ENCODE results near the gene CHST9.
"Not testable (repeated sequence)": the region's sequence is repeated elsewhere in the genome, so short reads cannot be mapped to it uniquely, and the experiment has no call there.

CHST9 gene

DNA sequence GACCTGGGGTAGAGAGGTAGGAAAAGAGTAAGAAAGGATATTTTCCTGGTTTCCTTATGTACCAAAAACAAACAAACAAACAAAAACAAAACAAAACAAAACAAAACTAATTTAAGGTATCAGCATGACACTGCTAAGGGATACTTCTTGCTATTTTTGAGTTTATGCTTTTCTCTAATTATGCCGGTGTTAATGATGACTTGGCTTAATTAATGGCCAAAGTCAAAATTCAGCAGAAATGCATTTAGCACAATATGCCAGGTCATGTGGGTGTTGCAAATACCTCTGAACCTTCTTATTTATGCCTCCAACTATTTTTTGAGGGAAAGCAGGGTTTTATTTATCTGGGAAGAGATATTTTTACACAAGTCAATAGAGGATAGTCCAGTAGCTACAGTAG lies 3.2 kb upstream of the CHST9 start:
- no peak overlapping the region for H3K4me3 Mint-ChIP-seq
- no peak overlapping the region for H3K27ac Mint-ChIP-seq
- no peaks in the 10 kb centered on the region for H3K4me1 Mint-ChIP-seq (ENCODE audit: low read depth)
- H3K27me3 Mint-ChIP-seq: peaks cover 15% of the 10 kb centered on the region
- no peaks in the 10 kb centered on the region for H3K36me3 Mint-ChIP-seq
- peaks cover 3% of the 10 kb centered on the region for H3K9me3 Mint-ChIP-seq (ENCODE audit: low read depth)

DNA sequence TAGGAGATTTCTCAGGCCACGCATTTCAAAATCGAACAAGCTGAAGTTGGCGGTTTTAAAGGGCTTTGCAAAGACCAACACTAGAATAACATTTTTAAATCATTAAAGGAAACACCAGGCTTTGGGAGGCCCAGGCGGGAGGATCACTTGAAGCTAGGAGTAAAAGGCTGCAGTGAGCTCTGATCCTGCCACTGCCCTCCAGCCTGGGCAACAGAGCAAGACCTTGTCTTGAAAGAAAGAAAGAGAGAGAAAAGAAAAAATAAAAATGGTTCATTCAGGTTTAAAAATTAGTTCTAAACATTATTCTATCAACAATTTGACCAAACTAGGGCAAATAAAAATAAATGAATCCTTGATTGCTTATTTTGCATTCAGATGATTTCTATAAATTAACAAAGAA lies 789 bp upstream of the CHST9 start:
- H3K27ac Mint-ChIP-seq: no peak overlapping the region
- H3K4me3 Mint-ChIP-seq: no peak overlapping the region
- no peaks in the 10 kb centered on the region for H3K9me3 Mint-ChIP-seq (ENCODE audit: low read depth)
- H3K27me3 Mint-ChIP-seq: peaks cover 19% of the 10 kb centered on the region
- H3K4me1 Mint-ChIP-seq (ENCODE audit: low read depth): no peaks in the 10 kb centered on the region
- H3K36me3 Mint-ChIP-seq: no peaks in the 10 kb centered on the region

DNA sequence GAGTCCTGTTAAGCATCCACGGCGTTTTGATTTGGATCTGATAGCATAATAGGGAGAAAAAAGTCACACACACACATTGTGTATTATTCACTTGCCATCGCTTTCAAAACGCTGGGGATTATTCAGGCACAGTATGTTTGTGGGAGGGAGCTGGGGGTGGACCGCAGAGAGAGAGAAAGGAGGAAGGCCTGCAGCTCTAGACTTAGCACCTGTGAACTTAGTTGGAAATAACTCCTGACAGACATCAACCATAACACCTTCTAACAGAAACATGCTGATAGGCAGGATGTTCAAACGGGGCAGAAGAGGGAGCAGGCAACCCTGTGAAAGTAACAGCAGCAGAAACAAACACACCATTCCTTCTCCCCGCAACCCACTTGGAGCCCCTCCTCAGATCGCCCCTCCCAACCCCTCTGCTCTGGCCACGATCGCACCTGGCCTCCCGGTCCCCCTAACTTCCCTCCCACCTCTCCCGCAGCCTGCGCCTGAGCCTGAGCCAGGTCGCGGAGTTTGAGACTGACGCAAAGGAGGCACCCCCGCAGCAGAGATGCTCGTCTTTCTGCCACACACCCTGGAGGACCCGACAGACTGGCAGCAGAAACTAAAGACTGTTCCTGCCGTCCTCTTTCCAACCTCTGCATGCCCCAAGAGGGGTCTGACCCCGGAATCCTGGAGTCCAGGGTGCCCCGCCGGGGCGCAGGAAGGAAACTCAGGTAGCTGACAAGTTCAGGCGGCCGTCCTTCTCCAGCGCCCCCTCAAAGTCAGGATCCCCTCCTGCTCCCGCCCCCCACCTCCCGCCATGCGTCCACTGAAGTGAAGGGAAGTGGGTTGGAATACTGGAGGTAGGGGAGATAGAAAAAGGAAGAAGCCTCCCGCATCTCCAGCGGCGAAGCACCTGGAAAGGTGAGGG lies 738 bp downstream of the CHST9 start:
- no peaks in the 10 kb centered on the region for H3K4me1 Mint-ChIP-seq (ENCODE audit: low read depth)
- H3K4me3 Mint-ChIP-seq: no peak overlapping the region
- no peaks in the 10 kb centered on the region for H3K9me3 Mint-ChIP-seq (ENCODE audit: low read depth)
- H3K27me3 Mint-ChIP-seq: peaks cover 19% of the 10 kb centered on the region
- H3K27ac Mint-ChIP-seq: no peak overlapping the region
- H3K36me3 Mint-ChIP-seq: no peaks in the 10 kb centered on the region

DNA sequence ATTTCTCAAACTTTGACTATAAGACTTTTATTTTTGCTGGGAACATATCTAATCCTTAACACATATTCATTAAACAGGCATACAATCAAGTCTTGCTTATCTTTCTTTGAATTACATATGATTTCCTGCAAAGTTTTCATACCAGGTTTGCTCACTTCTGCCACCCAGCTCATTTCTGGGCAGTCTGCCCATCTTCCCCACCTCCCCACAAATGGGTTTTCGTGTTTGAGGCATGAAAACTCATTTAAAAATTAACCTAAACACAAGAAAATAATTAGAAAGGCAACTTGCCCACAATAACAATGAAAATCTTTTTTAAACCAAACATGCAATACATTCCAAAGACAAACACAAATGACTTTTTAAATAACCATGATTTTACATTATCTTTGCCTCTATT lies 3.4 kb downstream of the CHST9 start:
- Mint-ChIP-seq H3K9me3 (ENCODE audit: low read depth) (no peaks in the 10 kb centered on the region), H3K36me3 (no peaks in the 10 kb centered on the region), H3K27me3 (peaks cover 19% of the 10 kb centered on the region), H3K27ac (no peak overlapping the region), H3K4me3 (no peak overlapping the region), H3K4me1 (ENCODE audit: low read depth) (no peaks in the 10 kb centered on the region)

DNA sequence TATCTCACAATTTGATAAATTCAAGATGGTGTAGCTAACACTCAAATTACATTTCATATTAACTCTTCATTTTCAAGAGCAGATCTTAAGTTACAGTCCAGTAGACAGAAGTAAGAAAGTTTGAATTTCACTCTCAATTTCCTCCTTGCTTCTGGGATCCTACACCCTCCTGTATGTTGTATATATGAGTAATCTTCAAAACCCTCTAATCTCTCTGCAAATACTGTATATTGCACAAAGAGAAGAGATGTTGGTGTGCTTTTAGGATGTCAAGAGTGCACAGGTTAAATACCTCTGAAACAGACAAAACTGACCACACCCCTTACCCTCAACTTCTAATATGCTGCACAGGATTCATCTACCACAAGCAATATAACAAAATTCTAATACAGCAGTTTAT lies 6.7 kb downstream of the CHST9 start:
- Mint-ChIP-seq H3K27me3 (peaks cover 5% of the 10 kb centered on the region), H3K4me1 (ENCODE audit: low read depth) (no peaks in the 10 kb centered on the region), H3K4me3 (no peak overlapping the region), H3K27ac (no peak overlapping the region), H3K9me3 (ENCODE audit: low read depth) (no peaks in the 10 kb centered on the region), H3K36me3 (no peaks in the 10 kb centered on the region)

DNA sequence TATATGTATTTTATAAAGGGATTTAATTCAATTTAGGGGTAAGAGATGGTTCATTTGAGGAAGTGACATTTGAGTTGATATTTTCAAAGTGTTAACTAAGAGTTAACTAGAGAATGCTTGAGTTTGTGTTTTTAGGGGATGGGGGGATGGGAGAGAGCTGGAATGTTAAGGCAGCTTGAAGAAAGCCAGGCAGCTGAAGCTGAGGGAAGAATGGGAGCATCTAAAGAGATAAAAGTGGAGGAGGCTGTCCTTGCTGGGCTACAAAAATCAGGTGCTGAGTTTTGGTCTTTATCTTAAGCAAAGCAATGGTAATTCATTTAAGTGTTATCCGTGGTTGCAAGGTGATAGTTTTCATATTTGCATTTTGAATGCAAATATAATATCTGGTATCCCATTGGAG lies 9.2 kb downstream of the CHST9 start:
- Mint-ChIP-seq H3K4me1 (ENCODE audit: low read depth) (no peaks in the 10 kb centered on the region), H3K27ac (no peak overlapping the region), H3K9me3 (ENCODE audit: low read depth) (no peaks in the 10 kb centered on the region), H3K36me3 (no peaks in the 10 kb centered on the region), H3K27me3 (no peaks in the 10 kb centered on the region), H3K4me3 (no peak overlapping the region)

DNA sequence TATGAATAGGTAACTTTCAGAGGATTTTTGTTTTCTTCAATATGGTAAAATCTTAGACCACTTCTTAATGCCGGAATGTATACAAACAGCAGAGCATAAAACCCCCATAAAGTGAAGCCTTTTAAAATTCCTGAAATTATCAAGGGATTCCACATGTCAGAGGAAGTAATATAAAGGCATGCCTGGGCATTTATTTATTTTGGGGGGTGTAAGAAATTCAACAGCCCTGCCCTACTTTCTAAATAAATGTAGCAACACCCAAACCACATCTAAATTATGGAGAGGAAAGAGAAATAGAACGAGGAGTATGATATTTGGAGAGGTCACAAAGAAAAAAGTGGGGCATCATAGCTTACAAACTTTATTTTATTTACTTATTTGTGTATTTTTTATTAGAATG lies 9.9 kb downstream of the CHST9 start:
- Mint-ChIP-seq H3K27ac (no peak overlapping the region), H3K4me1 (ENCODE audit: low read depth) (no peaks in the 10 kb centered on the region), H3K4me3 (no peak overlapping the region), H3K27me3 (no peaks in the 10 kb centered on the region), H3K36me3 (no peaks in the 10 kb centered on the region), H3K9me3 (ENCODE audit: low read depth) (peaks cover under 1% of the 10 kb centered on the region)

DNA sequence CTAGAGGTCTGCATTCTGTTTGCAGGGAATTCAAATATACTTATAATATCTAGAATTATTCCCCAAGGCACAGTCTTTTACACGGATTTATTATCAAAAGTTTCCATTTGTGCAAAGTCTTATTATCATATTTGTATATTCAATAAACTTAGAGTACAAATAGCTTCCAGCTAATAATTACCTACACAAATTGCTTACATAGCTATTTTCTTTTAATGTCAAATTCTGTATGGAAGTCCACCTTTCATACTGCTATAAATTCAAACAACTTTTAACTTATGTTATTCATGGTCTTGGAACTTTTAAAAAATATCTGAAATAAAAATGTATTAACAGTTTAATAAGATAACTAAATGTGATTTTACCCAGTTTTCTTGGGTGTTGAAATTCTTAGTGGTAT lies 13.1 kb downstream of the CHST9 start:
- no peak overlapping the region for H3K27ac Mint-ChIP-seq

DNA sequence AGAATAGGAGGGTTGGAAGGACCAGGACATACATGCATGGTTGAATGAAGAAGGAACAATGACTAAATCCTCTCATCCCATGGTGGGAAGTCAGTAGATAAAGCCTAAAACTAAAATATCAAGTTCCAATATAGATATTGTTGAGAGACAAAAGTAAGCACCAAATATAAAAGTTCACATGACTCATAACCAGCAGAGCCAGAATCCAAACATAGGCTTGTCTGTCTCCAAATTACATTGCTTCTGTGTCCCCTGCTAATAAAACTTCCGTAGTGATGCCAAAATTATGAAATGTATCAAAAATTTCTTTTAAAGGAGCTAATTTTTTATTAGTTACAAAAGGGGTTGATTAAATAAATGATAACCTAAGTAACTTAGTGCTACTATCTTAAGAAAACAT lies 19.7 kb downstream of the CHST9 start:
- H3K4me1 Mint-ChIP-seq (ENCODE audit: low read depth): no peaks in the 10 kb centered on the region
- no peaks in the 10 kb centered on the region for H3K27me3 Mint-ChIP-seq
- peaks cover 6% of the 10 kb centered on the region for H3K9me3 Mint-ChIP-seq (ENCODE audit: low read depth)
- no peak overlapping the region for H3K4me3 Mint-ChIP-seq
- H3K27ac Mint-ChIP-seq: no peak overlapping the region
- no peaks in the 10 kb centered on the region for H3K36me3 Mint-ChIP-seq

More for the DNA sequence above, 13.1 kb downstream of the CHST9 start:
- Mint-ChIP-seq H3K9me3 (ENCODE audit: low read depth) (peaks cover 6% of the 10 kb centered on the region), H3K27me3 (no peaks in the 10 kb centered on the region), H3K36me3 (no peaks in the 10 kb centered on the region), H3K4me3 (no peak overlapping the region), H3K4me1 (ENCODE audit: low read depth) (no peaks in the 10 kb centered on the region)

DNA sequence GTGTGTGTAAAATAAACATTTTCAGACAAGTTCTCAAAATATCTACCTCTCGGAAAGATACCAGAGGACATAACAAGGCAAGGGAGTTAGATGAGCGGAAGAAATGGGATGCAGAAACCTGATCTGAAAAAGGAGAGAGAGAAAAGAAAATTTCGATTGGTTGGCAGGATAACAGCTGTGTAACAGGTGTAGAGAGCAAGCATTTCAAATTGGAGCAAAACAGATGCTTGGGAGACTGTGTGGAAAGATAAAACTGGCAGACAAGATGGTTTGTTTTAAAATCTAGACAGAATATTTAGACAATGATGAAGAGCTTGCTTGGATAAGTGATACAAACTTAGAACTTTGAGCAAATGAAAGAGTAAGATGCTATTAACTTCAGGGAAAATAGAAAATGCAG lies 20.2 kb downstream of the CHST9 start:
- Mint-ChIP-seq H3K36me3 (no peaks in the 10 kb centered on the region), H3K4me1 (ENCODE audit: low read depth) (no peaks in the 10 kb centered on the region), H3K27ac (no peak overlapping the region), H3K4me3 (no peak overlapping the region), H3K27me3 (no peaks in the 10 kb centered on the region), H3K9me3 (ENCODE audit: low read depth) (peaks cover 4% of the 10 kb centered on the region)

DNA sequence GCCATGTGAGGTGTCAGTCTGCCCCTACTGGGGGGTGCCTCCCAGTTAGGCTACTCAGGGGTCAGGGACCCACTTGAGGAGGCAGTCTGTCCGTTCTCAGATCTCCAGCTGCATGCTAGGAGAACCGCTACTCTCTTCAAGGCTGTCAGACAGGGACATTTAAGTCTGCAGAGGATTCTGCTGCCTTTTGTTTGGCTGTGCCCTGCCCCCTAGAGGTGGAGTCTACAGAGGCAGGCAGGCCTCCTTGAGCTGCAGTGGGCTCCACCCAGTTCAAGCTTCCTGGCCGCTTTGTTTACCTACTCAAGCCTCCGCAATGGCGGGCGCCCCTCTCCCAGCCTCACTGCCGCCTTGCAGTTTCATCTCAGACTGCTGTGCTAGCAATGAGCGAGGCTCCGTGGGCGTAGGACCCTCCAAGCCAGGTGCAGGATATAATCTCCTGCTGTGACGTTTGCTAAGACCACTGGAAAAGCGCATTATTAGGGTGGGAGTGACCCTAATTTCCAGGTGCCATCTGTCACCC lies 21.9 kb downstream of the CHST9 start:
- not testable (repeated sequence) for H3K4me1 Mint-ChIP-seq (ENCODE audit: low read depth); H3K9me3 Mint-ChIP-seq (ENCODE audit: low read depth); H3K36me3 Mint-ChIP-seq

DNA sequence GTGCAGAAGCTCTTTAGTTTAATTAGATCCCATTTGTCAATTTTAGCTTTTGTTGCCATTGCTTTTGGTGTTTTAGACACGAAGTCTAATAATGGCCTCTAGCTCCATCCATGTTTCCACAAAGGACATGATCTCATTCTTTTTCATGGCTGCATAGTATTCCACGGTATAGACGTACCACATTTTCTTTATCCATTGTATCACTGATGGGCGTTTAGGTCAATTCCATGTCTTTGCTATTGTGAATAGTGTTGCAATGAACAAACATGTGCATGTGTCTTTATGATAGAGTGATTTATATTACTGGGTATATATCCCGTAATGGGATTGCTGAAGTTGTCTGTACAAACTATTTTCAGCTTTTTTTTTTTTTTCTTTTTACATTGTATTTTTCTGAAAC lies 35.9 kb downstream of the CHST9 start:
- not testable (repeated sequence) for H3K36me3 Mint-ChIP-seq; H3K27ac Mint-ChIP-seq; H3K4me3 Mint-ChIP-seq; H3K4me1 Mint-ChIP-seq (ENCODE audit: low read depth); H3K27me3 Mint-ChIP-seq
- peaks cover 14% of the 10 kb centered on the region for H3K9me3 Mint-ChIP-seq (ENCODE audit: low read depth)

More for the DNA sequence above, 21.9 kb downstream of the CHST9 start:
- H3K27ac Mint-ChIP-seq, H3K27me3 Mint-ChIP-seq, H3K4me3 Mint-ChIP-seq: not testable (repeated sequence)

DNA sequence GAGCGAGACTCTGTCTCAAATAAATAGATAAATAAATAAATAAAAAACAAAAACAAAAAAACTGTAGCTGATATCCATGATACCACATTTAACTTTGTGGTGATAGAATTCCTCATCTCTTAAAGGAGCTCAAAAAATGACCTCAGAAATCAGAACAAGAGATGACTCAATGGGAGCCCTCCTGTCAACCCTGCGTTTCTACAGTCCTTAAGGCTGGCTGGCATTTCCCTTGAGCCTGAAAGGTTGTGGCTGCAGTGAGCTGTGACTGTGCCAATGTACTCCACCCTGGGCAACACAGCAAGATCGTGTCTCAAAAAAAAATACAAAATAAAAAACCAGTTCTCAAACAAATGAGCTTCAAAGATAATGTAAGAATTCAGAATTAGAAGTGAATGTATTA lies 40.4 kb downstream of the CHST9 start:
- Mint-ChIP-seq H3K27me3 (no peaks in the 10 kb centered on the region), H3K27ac (no peak overlapping the region), H3K4me1 (ENCODE audit: low read depth) (no peaks in the 10 kb centered on the region), H3K9me3 (ENCODE audit: low read depth) (peaks cover 9% of the 10 kb centered on the region), H3K4me3 (no peak overlapping the region), H3K36me3 (peaks cover 2% of the 10 kb centered on the region)

DNA sequence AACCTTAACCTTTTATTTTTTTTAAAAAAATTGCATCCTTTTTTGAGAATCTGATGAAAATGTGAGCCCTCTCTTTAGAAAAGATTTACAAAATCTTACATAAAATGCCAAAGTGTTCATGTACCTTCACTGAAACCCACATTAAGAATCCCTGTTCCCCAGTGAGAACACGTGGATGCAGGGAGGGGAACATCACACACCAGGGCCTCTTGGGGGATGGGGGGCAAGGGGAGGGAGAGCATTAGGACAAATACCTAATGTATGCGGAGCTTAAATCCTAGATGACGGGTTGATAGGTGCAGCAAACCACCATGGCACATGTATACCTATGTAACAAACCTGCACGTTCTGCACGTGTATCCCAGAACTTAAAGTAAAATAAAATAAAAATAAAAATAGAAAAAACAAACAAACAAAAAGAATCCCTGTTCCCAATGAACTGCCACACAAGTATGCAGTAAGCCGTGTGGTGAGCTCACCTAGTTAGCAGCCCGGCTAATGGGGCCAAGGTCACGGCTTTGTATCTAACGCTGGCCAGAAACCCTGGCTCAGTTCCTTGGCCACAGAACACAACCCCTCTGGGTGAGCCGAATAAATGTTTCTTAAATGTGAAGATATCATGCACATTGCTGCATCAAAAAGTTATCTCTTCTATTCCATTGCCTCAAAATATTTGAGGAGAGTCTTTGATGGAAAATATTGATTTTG lies 41.4 kb downstream of the CHST9 start:
- H3K4me1 Mint-ChIP-seq (ENCODE audit: low read depth): no peaks in the 10 kb centered on the region
- H3K27ac Mint-ChIP-seq: no peak overlapping the region
- peaks cover 9% of the 10 kb centered on the region for H3K9me3 Mint-ChIP-seq (ENCODE audit: low read depth)
- H3K27me3 Mint-ChIP-seq: no peaks in the 10 kb centered on the region
- no peaks in the 10 kb centered on the region for H3K36me3 Mint-ChIP-seq
- H3K4me3 Mint-ChIP-seq: no peak overlapping the region

DNA sequence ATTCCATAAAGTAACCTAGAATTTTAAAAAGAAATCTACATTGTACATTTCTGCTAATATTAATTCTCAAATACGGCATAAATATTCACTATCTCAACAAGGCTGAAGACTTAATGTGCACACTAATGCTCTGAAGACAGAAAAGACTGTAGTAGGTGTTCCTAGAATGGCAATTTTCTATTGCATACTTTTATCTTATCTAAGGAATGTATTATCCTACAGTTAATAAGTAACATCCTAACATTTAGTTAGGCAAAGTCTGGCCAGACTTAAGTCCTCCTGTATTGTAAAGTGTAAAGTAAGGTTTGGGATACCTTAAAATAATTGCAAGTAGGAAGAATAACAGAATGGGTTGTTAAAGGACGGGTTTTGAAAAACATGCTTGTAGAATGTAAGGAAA lies 42.2 kb downstream of the CHST9 start:
- H3K4me1 Mint-ChIP-seq (ENCODE audit: low read depth): no peaks in the 10 kb centered on the region
- no peaks in the 10 kb centered on the region for H3K27me3 Mint-ChIP-seq
- H3K27ac Mint-ChIP-seq: no peak overlapping the region
- peaks cover 9% of the 10 kb centered on the region for H3K9me3 Mint-ChIP-seq (ENCODE audit: low read depth)
- H3K36me3 Mint-ChIP-seq: no peaks in the 10 kb centered on the region
- no peak overlapping the region for H3K4me3 Mint-ChIP-seq

All from activated naive CD8-positive, alpha-beta T cell (primary cell).